HepG2 (cell line): Measurements from ENCODE around the gene BCAS3. TPM values are rescaled to one million over a fixed set of nuclear protein-coding genes. Genes with fewer than 3 reads are reported as not detected.

Source experiments
- CREB3 ChIP-seq: sonication (generic); formaldehyde crosslinking; IDR thresholded peaks from 2 replicates; pipeline ENCODE4 v1.5.0; 2020; ENCODE audit warnings: missing genetic modification reagents
- FOXA3 ChIP-seq: IDR thresholded peaks from 2 replicates; pipeline ENCODE4 v1.6.1; 2016; ENCODE audit warnings: missing genetic modification reagents, missing compliant biosample characterization
- FOXM1 ChIP-seq: sonication (generic); formaldehyde crosslinking; IDR thresholded peaks from 2 replicates; pipeline ENCODE4 v1.5.0; 2020; ENCODE audit warnings: missing genetic modification reagents
- HNF4A ChIP-seq: sonication (generic); formaldehyde crosslinking; IDR thresholded peaks from 2 replicates; pipeline ENCODE4 v1.4.0; 2020; ENCODE audit warnings: missing genetic modification reagents
- JDP2 ChIP-seq: sonication (generic); formaldehyde crosslinking; IDR thresholded peaks from 2 replicates; pipeline ENCODE4 v1.8.1; 2022; ENCODE audit warnings: missing genetic modification reagents, borderline replicate concordance
- NFYB ChIP-seq: sonication (generic); formaldehyde crosslinking; IDR thresholded peaks from 2 replicates; pipeline ENCODE4 v1.4.0; 2020; ENCODE audit warnings: missing genetic modification reagents
- PAWR ChIP-seq: sonication (generic); formaldehyde crosslinking; IDR thresholded peaks from 2 replicates; pipeline ENCODE4 v1.4.0; 2020; ENCODE audit warnings: missing genetic modification reagents, mild to moderate bottlenecking, borderline replicate concordance
- PAXIP1 ChIP-seq: sonication (generic); formaldehyde crosslinking; conservative IDR thresholded peaks from 2 replicates; pipeline ENCODE4 v1.4.0; 2020; ENCODE audit warnings: mild to moderate bottlenecking, missing genetic modification reagents, moderate library complexity
- RCOR2 ChIP-seq: IDR thresholded peaks from 2 replicates; pipeline ENCODE4 v1.6.1; 2016; ENCODE audit warnings: missing biosample characterization, missing genetic modification reagents
- RXRB ChIP-seq: IDR thresholded peaks from 2 replicates; pipeline ENCODE4 v1.6.1; 2016; ENCODE audit warnings: borderline replicate concordance, missing genetic modification reagents, missing compliant biosample characterization
- SOX6 ChIP-seq, 2 experiments: fragments of 450-650 bp in 1 of 2; sonication (generic) in 1 of 2; formaldehyde crosslinking in 1 of 2; IDR thresholded peaks; 2 replicates each; pipeline versions ENCODE4 v1.4.0 to v1.6.1; 2017 to 2020; ENCODE audit warnings: antibody characterized with exemption in 1 of 2, mild to moderate bottlenecking in 1 of 2, missing genetic modification reagents in 1 of 2
- TEAD3 ChIP-seq: optimal IDR thresholded peaks from 2 replicates; pipeline ENCODE3; 2016; ENCODE audit warnings: borderline replicate concordance
- TFE3 ChIP-seq: IDR thresholded peaks from 2 replicates; pipeline ENCODE4 v1.6.1; 2016
- ZBTB14 ChIP-seq: sonication (generic); formaldehyde crosslinking; IDR thresholded peaks from 2 replicates; pipeline ENCODE4 v1.4.0; 2020; ENCODE audit warnings: missing genetic modification reagents
- ZMYM2 ChIP-seq: sonication (generic); formaldehyde crosslinking; IDR thresholded peaks from 2 replicates; pipeline ENCODE4 v1.8.0; 2022; ENCODE audit warnings: mild to moderate bottlenecking, missing genetic modification reagents
- ZNF143 ChIP-seq: sonication (generic); formaldehyde crosslinking; IDR thresholded peaks from 2 replicates; pipeline ENCODE4 v1.4.0; 2020; ENCODE audit warnings: missing genetic modification reagents
- ZNF264 ChIP-seq: sonication (generic); formaldehyde crosslinking; IDR thresholded peaks from 2 replicates; pipeline ENCODE4 v1.4.0; 2020; ENCODE audit warnings: missing genetic modification reagents
- ZNF34 ChIP-seq: sonication (generic); formaldehyde crosslinking; IDR thresholded peaks from 2 replicates; pipeline ENCODE4 v1.4.0; 2020; ENCODE audit warnings: mild to moderate bottlenecking, missing genetic modification reagents, borderline replicate concordance
- ZNF564 ChIP-seq: sonication (generic); formaldehyde crosslinking; IDR thresholded peaks from 2 replicates; pipeline ENCODE4 v1.8.1; 2023; ENCODE audit warnings: mild to moderate bottlenecking, missing genetic modification reagents
- ZNF616 ChIP-seq: sonication (generic); formaldehyde crosslinking; IDR thresholded peaks from 2 replicates; pipeline ENCODE4 v1.5.0; 2020; ENCODE audit warnings: low read depth, mild to moderate bottlenecking, missing genetic modification reagents
- ZNF800 ChIP-seq: sonication (generic); formaldehyde crosslinking; IDR thresholded peaks from 2 replicates; pipeline ENCODE4 v1.4.0; 2020; ENCODE audit warnings: missing genetic modification reagents
- polyA plus RNA-seq, 8 experiments: library from polyadenylated mRNA; depleted of rRNA in 3 of 8; stranded (reverse) in 7 of 8; unstranded in 1 of 8; fragments of >200 nt; fragmentation: Illumina TruSeq in 4 of 8; extraction: Trizol in 4 of 8; gene quantifications; 2 replicates each; pipeline versions ENCODE4 v1.2.1 to v1.2.3, GENCODE V29; 2011 to 2016; ENCODE audit warnings: low read depth in 4 of 8, missing spikeins in 1 of 8, mixed read lengths in 1 of 8; ENCODE audit not compliant: insufficient read depth in 1 of 8
- total RNA-seq, 5 experiments: library from RNA; depleted of rRNA; stranded (reverse); fragments of >200 nt; fragmentation: Illumina TruSeq; extraction: Trizol; gene quantifications; 2 replicates each; pipeline ENCODE4 v1.2.3, GENCODE V29; 2016; ENCODE audit warnings: low read depth in 1 of 5

Gene BCAS3
- total and polyA plus RNA-seq, 2 of the 13 experiments (the other 11 are each of a cell fraction or from before 2014, with no cell fraction given): 10.7 to 11.2 TPM

GRCh38 chr17:61235827-61236197 is 558.2 kb downstream of the BCAS3 start (continued):
- TF ChIP-seq FOXM1 (0 out of 2 replicates have a peak, but pooled peaks have one; percentile 55), TEAD3 (peak; percentile 74), ZNF264 (CRISPR knock-in tag) (no peak), ZNF143 (CRISPR knock-in tag) (no peak), JDP2 (CRISPR knock-in tag) (no peak), NFYB (CRISPR knock-in tag) (no peak), PAXIP1 (CRISPR knock-in tag) (peak; percentile 61; the same call in 1 of the 2 replicates), ZNF616 (CRISPR knock-in tag) (no peak), PAWR (CRISPR knock-in tag) (no peak), ZNF564 (CRISPR knock-in tag) (no peak), SOX6 (IDR thresholded peaks at IDR 0.05) (no peak), SOX6 (CRISPR knock-in tag; IDR thresholded peaks at IDR 0.05) (peak; percentile 65), TFE3 (CRISPR knock-in tag) (peak; percentile 88; the same call in 1 of the 2 replicates), ZNF800 (CRISPR knock-in tag) (no peak), RXRB (CRISPR knock-in tag) (0 out of 2 replicates have a peak, but pooled peaks have one; percentile 15), CREB3 (no peak), ZMYM2 (CRISPR knock-in tag) (no peak), HNF4A (peak; percentile 49; the same call in 1 of the 2 replicates), RCOR2 (no peak), ZNF34 (CRISPR knock-in tag) (no peak), ZBTB14 (CRISPR knock-in tag) (no peak), FOXA3 (CRISPR knock-in tag) (peak; percentile 35; the same call in 1 of the 2 replicates)
